IMR-90 (cell line): ENCODE measurements around the gene CHD3. TPM values are rescaled to one million over a fixed set of nuclear protein-coding genes. Genes with fewer than 3 reads are reported as not detected.

Experiments used
- ATAC-seq: fragments of 200-7000 bp; cut with Tn5 transposase; 2 replicates; pipeline ENCODE4 v1.9.1; 2020; ENCODE audit warnings: low read depth, mild to moderate bottlenecking, moderate library complexity
- BruUV-seq: library from RNA; stranded (reverse); fragments of 400-500 nt; replicated peaks from 2 replicates; lab custom pipeline; 2021; lab: Mats Ljungman, UMichigan
- CTCF ChIA-PET: fragments of 300-600 bp; formaldehyde crosslinking; extraction: SDS; loops from one replicate; lab custom pipeline; 2021; ENCODE audit warnings: antibody characterized with exemption; lab: Yijun Ruan, JAX
- POLR2A ChIA-PET: fragments of 300-600 bp; sonication (Branson Sonifier 250); formaldehyde crosslinking; loops from one replicate; lab custom pipeline; 2022; ENCODE audit warnings: antibody characterized with exemption; ENCODE audit not compliant: unreplicated experiment; lab: Charles Lee
- DNase-seq: peaks from one replicate; pipeline ENCODE4 v3.0.0; 2013
- H2AFZ ChIP-seq: replicated peaks from 2 replicates; pipeline ENCODE3; 2013; ENCODE audit warnings: low read length, mild to moderate bottlenecking; ENCODE audit not compliant: poor library complexity
- H2AK5ac ChIP-seq: 2 replicates; pipeline ENCODE4 v1.6.1; 2013; ENCODE audit warnings: low read depth, low read length, inconsistent platforms
- H2AK9ac ChIP-seq: replicated peaks from 2 replicates; pipeline ENCODE3; 2013; ENCODE audit warnings: mild to moderate bottlenecking, low read depth, low read length, moderate library complexity; ENCODE audit not compliant: poor library complexity
- H2BK120ac ChIP-seq: 2 replicates; pipeline ENCODE4 v1.6.1; 2013; ENCODE audit warnings: low read depth, low read length, inconsistent platforms
- H2BK15ac ChIP-seq: 3 replicates; pipeline ENCODE4 v1.6.1; 2013; ENCODE audit warnings: low read depth, low read length, inconsistent platforms
- H2BK20ac ChIP-seq: 2 replicates; pipeline ENCODE4 v1.6.1; 2013; ENCODE audit warnings: low read depth, mild to moderate bottlenecking, inconsistent platforms, low read length, moderate library complexity
- H2BK5ac ChIP-seq: 2 replicates; pipeline ENCODE4 v1.6.1; 2013; ENCODE audit warnings: mild to moderate bottlenecking, low read depth, low read length, inconsistent platforms; ENCODE audit not compliant: poor library complexity, severe bottlenecking
- H3K14ac ChIP-seq: replicated peaks from 2 replicates; pipeline ENCODE4 v1.6.1; 2013; ENCODE audit warnings: low read depth, low read length, inconsistent platforms
- H3K18ac ChIP-seq: 2 replicates; pipeline ENCODE4 v1.6.1; 2013; ENCODE audit warnings: low read depth, low read length, control low read depth
- H3K23ac ChIP-seq: 2 replicates; pipeline ENCODE4 v1.6.1; 2013; ENCODE audit warnings: low read depth, low read length, inconsistent platforms
- H3K27ac ChIP-seq: 2 replicates; pipeline ENCODE4 v1.5.1; 2013; ENCODE audit warnings: mild to moderate bottlenecking, control low read depth, low read length; ENCODE audit not compliant: insufficient read depth
- H3K27me3 ChIP-seq: 2 replicates; pipeline ENCODE4 v1.6.1; 2013; ENCODE audit warnings: low read length; ENCODE audit not compliant: control insufficient read depth, insufficient read depth
- H3K36me3 ChIP-seq: 2 replicates; pipeline ENCODE4 v1.6.1; 2013; ENCODE audit warnings: low read length, mixed read lengths; ENCODE audit not compliant: control insufficient read depth, insufficient read depth
- H3K4ac ChIP-seq: 2 replicates; pipeline ENCODE4 v1.6.1; 2013; ENCODE audit warnings: low read depth, low read length, inconsistent platforms
- H3K4me1 ChIP-seq: 2 replicates; pipeline ENCODE4 v1.6.1; 2013; ENCODE audit warnings: low read length, mixed read lengths; ENCODE audit not compliant: control insufficient read depth, insufficient read depth
- H3K4me2 ChIP-seq: 2 replicates; pipeline ENCODE4 v1.6.1; 2013; ENCODE audit warnings: low read depth, mild to moderate bottlenecking, control low read depth, low read length, moderate library complexity
- H3K4me3 ChIP-seq: 2 replicates; pipeline ENCODE4 v1.5.1; 2013; ENCODE audit warnings: low read depth, mild to moderate bottlenecking, control low read depth, low read length, moderate library complexity; ENCODE audit not compliant: insufficient read depth
- H3K56ac ChIP-seq: 2 replicates; pipeline ENCODE4 v1.6.1; 2013; ENCODE audit warnings: low read length, inconsistent platforms; ENCODE audit not compliant: insufficient read depth; ENCODE audit errors: extremely low read depth
- H3K79me1 ChIP-seq, 2 experiments: 2 replicates each; pipeline ENCODE4 v1.6.1; 2013; ENCODE audit warnings: low read length in 2 of 2, inconsistent platforms in 1 of 2, low read depth in 1 of 2
- H3K9ac ChIP-seq: 2 replicates; pipeline ENCODE4 v1.6.1; 2013; ENCODE audit warnings: low read depth, low read length, control low read depth
- H3K9me1 ChIP-seq: 2 replicates; pipeline ENCODE4 v1.6.1; 2013; ENCODE audit warnings: low read length, inconsistent platforms; ENCODE audit not compliant: insufficient read depth
- H3K9me3 ChIP-seq: 2 replicates; pipeline ENCODE4 v1.6.1; 2013; ENCODE audit warnings: low read length; ENCODE audit not compliant: control insufficient read depth, insufficient read depth
- H4K20me1 ChIP-seq: 2 replicates; pipeline ENCODE4 v1.6.1; 2013; ENCODE audit warnings: low read length, inconsistent platforms; ENCODE audit not compliant: insufficient read depth
- H4K5ac ChIP-seq: 2 replicates; pipeline ENCODE4 v1.6.1; 2013; ENCODE audit warnings: mild to moderate bottlenecking, low read depth, low read length, control low read depth
- H4K8ac ChIP-seq, 2 experiments: 2 replicates each; pipeline ENCODE4 v1.6.1; 2013; ENCODE audit warnings: low read depth in 2 of 2, low read length in 2 of 2, control low read depth in 1 of 2, inconsistent platforms in 1 of 2
- H4K91ac ChIP-seq: 2 replicates; pipeline ENCODE4 v1.6.1; 2013; ENCODE audit warnings: low read depth, low read length, inconsistent platforms; ENCODE audit not compliant: insufficient read depth
- BHLHE40 ChIP-seq: fragments of 150-350 bp; IDR thresholded peaks from 2 replicates; pipeline ENCODE4 v1.6.1; 2016; ENCODE audit warnings: mild to moderate bottlenecking, low read depth, low read length
- ELK1 ChIP-seq: fragments of 150-350 bp; IDR thresholded peaks from 2 replicates; pipeline ENCODE4 v1.6.1; 2016; ENCODE audit warnings: low read depth, mild to moderate bottlenecking, low read length, moderate library complexity, borderline replicate concordance
- MXI1 ChIP-seq: IDR thresholded peaks from 2 replicates; pipeline ENCODE4 v1.6.1; 2012; ENCODE audit warnings: low read depth, mild to moderate bottlenecking, low read length, moderate library complexity, borderline replicate concordance
- NFE2L2 ChIP-seq: fragments of 150-350 bp; IDR thresholded peaks from 2 replicates; pipeline ENCODE4 v1.6.1; 2016; ENCODE audit warnings: low read depth, mild to moderate bottlenecking, low read length
- POLR2A ChIP-seq: IDR thresholded peaks from 2 replicates; pipeline ENCODE4 v1.6.1; 2012; ENCODE audit warnings: mild to moderate bottlenecking, low read depth, low read length
- RAD21 ChIP-seq: IDR thresholded peaks from 2 replicates; pipeline ENCODE4 v1.6.1; 2012; ENCODE audit warnings: low read length, improper control_type of control experiment
- WGBS, 2 experiments: methylation state at CpG; one replicate each; pipeline versions ENCODE4 v1.1.5 to v1.1.7; 2013; ENCODE audit warnings: missing lambda C conversion rate in 2 of 2; ENCODE audit not compliant: insufficient read length in 1 of 2; ENCODE audit errors: extremely low coverage in 2 of 2; 5-methylcytosine and 5-hydroxymethylcytosine counted together
- dilution Hi-C: fragments of 300-500 bp; cut with HindIII; formaldehyde crosslinking; loops from one replicate; pipeline ENCODE4 v1.14.3; 2018; ENCODE audit warnings: low sequenced_read_pairs; ENCODE audit not compliant: unreplicated experiment
- in situ Hi-C: fragments of 300-500 bp; cut with MboI; formaldehyde crosslinking; loops from 3 replicates; pipeline ENCODE4 v1.14.3; 2019; ENCODE audit warnings: low sequenced_read_pairs, inconsistent platforms, mixed read lengths
- intact Hi-C: fragments of 100-400 bp; cut with micrococcal nuclease; formaldehyde crosslinking; loops from 2 replicates; pipeline ENCODE4 v1.10.0; 2022
- polyA plus RNA-seq, 3 experiments: library from polyadenylated mRNA; depleted of rRNA; stranded (reverse); fragments of >200 nt; gene quantifications; 2 replicates each; pipeline ENCODE4 v1.2.3, GENCODE V29; 2012; ENCODE audit warnings: low replicate concordance in 1 of 3
- total RNA-seq: library from RNA; depleted of rRNA; stranded (reverse); fragments of >200 nt; gene quantifications from 2 replicates; pipeline ENCODE4 v1.2.3, GENCODE V29; 2012

CHD3 gene
- total and polyA plus RNA-seq, 2 of the 4 experiments (the other 2 are of a cell fraction) = 65.4 to 78.1 TPM

- Histone ChIP-seq H2AFZ (peak overlapping the region; percentile 86), H3K27me3 (no peaks in the 10 kb centered on the region), H4K91ac (peak overlapping the region; percentile 86; the same call in 1 of the 2 replicates), H3K56ac (peak overlapping the region; percentile 87), H3K14ac (peak overlapping the region; percentile 84), H3K9ac (peak overlapping the region; percentile 99), H2BK20ac (peak overlapping the region; percentile 46; the same call in 1 of the 2 replicates), H3K9me3 (no peaks in the 10 kb centered on the region), H3K4me3 (peak overlapping the region; percentile 98), H3K36me3 (peaks cover 18% of the 10 kb centered on the region), H4K8ac (peak overlapping the region; percentile 36 to 78), H2BK120ac (peak overlapping the region; percentile 78), H3K4me1 (peaks cover 26% of the 10 kb centered on the region), H3K27ac (peak overlapping the region; percentile 100), H3K9me1 (peaks cover 11% of the 10 kb centered on the region), H3K79me1 (peaks cover 9 to 65% of the 10 kb centered on the region in 2 experiments), H4K20me1 (peaks cover 14% of the 10 kb centered on the region), H2AK5ac (peak overlapping the region; percentile 81; the same call in 1 of the 2 replicates), H3K4me2 (peak overlapping the region; percentile 99), H3K23ac (peak overlapping the region; percentile 94), H2BK5ac (peak overlapping the region; percentile 98), H2AK9ac (peak overlapping the region; percentile 100), H3K18ac (peak overlapping the region; percentile 52), H3K4ac (peak overlapping the region; percentile 99), H2BK15ac (peak overlapping the region; percentile 33; the same call in 1 of the 3 replicates), H4K5ac (peak overlapping the region; percentile 83)
- ATAC-seq = no peak; the same call in 1 of the 2 replicates
- intact Hi-C loops (no loop called here), in situ Hi-C loops (no loop called here), dilution Hi-C loops (no loop called here)
- ChIA-PET CTCF (no interaction called here), POLR2A (no interaction called here)
- peak; percentile 40; the same call in 1 of the 2 replicates for TF ChIP-seq POLR2A
- no peak for TF ChIP-seq NFE2L2
- TF ChIP-seq MXI1 = no peak
- TF ChIP-seq RAD21 = peak; percentile 19; the same call in 1 of the 2 replicates
- TF ChIP-seq BHLHE40 = no peak
- no peak for TF ChIP-seq ELK1
- WGBS, 2 experiments = no CpG with 5 or more reads among the region's 8 CpGs
- DNase-seq = no peak
- BruUV-seq = no TSS peak
These were observed 1.5 kb upstream of the CHD3 start for GRCh38 chr17:7887038-7887481.
